Brain microvascular endothelial cell (primary cell): ENCODE data around the gene GTF2A1.
A peak's percentile ranks its signal among the peaks of the same experiment; 100 is the strongest.

Experiments used
- DNase-seq: peaks from one replicate; pipeline ENCODE4 v3.0.0-alpha.2; 2020
- H3K27ac ChIP-seq: fragments of 250-450 bp; sonication (Bioruptor Pico); 2 replicates; pipeline ENCODE4 v1.5.1; 2020; ENCODE audit warnings: mild to moderate bottlenecking, moderate library complexity
- H3K27me3 ChIP-seq: fragments of 250-450 bp; sonication (Bioruptor Pico); replicated peaks from 2 replicates; pipeline ENCODE4 v1.5.1; 2020; ENCODE audit warnings: mild to moderate bottlenecking
- H3K36me3 ChIP-seq: fragments of 250-450 bp; sonication (Bioruptor Pico); replicated peaks from 2 replicates; pipeline ENCODE4 v1.5.1; 2020; ENCODE audit warnings: mild to moderate bottlenecking
- H3K4me3 ChIP-seq: 2 replicates; pipeline ENCODE4 v1.5.1; 2011; ENCODE audit warnings: low read depth, mild to moderate bottlenecking, control low read depth, low read length, moderate library complexity
- CTCF ChIP-seq: IDR thresholded peaks from 2 replicates; pipeline ENCODE4 v1.5.1; 2011; ENCODE audit warnings: low read depth, mild to moderate bottlenecking, moderate library complexity, low read length, control low read depth, inconsistent platforms; ENCODE audit errors: missing control alignments
- in situ Hi-C: cut with HindIII; loops from 2 replicates; pipeline ENCODE4 v1.10.0; 2017; ENCODE audit warnings: low sequenced_read_pairs, low pct_ligation_motif_present

The GTF2A1 gene

GRCh38 chr14:81172353-81172752 lies 48.4 kb downstream of the GTF2A1 start:
- no peak for DNase-seq
- no peak overlapping the region for H3K4me3 ChIP-seq

GRCh38 chr14:81170829-81171195 lies 49.9 kb downstream of the GTF2A1 start:
- no peaks in the 10 kb centered on the region for H3K36me3 ChIP-seq
- in situ Hi-C loops: no loop called here

More at GRCh38 chr14:81172353-81172752, 48.4 kb downstream of the GTF2A1 start:
- Histone ChIP-seq H3K27ac (no peak overlapping the region), H3K27me3 (no peaks in the 10 kb centered on the region), H3K36me3 (no peaks in the 10 kb centered on the region)
- no peak for TF ChIP-seq CTCF
- in situ Hi-C loops: no loop called here

GRCh38 chr14:81170104-81170828 lies 50.5 kb downstream of the GTF2A1 start:
- no peaks in the 10 kb centered on the region for H3K36me3 ChIP-seq
- no peaks in the 10 kb centered on the region for H3K27me3 ChIP-seq
- H3K4me3 ChIP-seq: peak overlapping the region; percentile 77
- peak; percentile 88 for DNase-seq
- peak; percentile 89 for TF ChIP-seq CTCF
- in situ Hi-C loops: no loop called here
- H3K27ac ChIP-seq: peak overlapping the region; percentile 87

More at GRCh38 chr14:81170829-81171195, 49.9 kb downstream of the GTF2A1 start:
- no peak overlapping the region for H3K4me3 ChIP-seq
- TF ChIP-seq CTCF: no peak
- H3K27me3 ChIP-seq: no peaks in the 10 kb centered on the region
- no peak overlapping the region for H3K27ac ChIP-seq
- no peak for DNase-seq

GRCh38 chr14:81169711-81170103 lies 51.1 kb downstream of the GTF2A1 start:
- TF ChIP-seq CTCF: no peak
- in situ Hi-C loops: no loop called here
- Histone ChIP-seq H3K27me3 (no peaks in the 10 kb centered on the region), H3K27ac (peak overlapping the region; percentile 87), H3K4me3 (peak overlapping the region; percentile 77), H3K36me3 (no peaks in the 10 kb centered on the region)
- DNase-seq: no peak

- Histone ChIP-seq H3K27me3 (no peaks in the 10 kb centered on the region), H3K4me3 (no peak overlapping the region), H3K36me3 (no peaks in the 10 kb centered on the region), H3K27ac (no peak overlapping the region)
- no peak for DNase-seq
- TF ChIP-seq CTCF: no peak
- in situ Hi-C loops: no loop called here
Observed at GRCh38 chr14:81169267-81169666, 51.5 kb downstream of the GTF2A1 start.

- TF ChIP-seq CTCF: no peak
- no peak overlapping the region for H3K4me3 ChIP-seq
- no peak for DNase-seq
- H3K36me3 ChIP-seq: no peaks in the 10 kb centered on the region
- in situ Hi-C loops: no loop called here
- H3K27ac ChIP-seq: no peak overlapping the region
- H3K27me3 ChIP-seq: no peaks in the 10 kb centered on the region
Observed at GRCh38 chr14:81166121-81166520, 54.6 kb downstream of the GTF2A1 start.
